Measurements from ENCODE around the gene NDUFA7.
A peak's percentile ranks its signal among the peaks of the same experiment; 100 is the strongest.
"Not testable (repeated sequence)": the region's sequence is repeated elsewhere in the genome, so short reads cannot be mapped to it uniquely, and the experiment has no call there.

NDUFA7 gene

GRCh38 chr19:8342316-8342683 lies 21.1 kb upstream of the NDUFA7 start:
- DNase-seq (ENCODE audit: low spot score): no peak

GRCh38 chr19:8341504-8341903 lies 20.3 kb upstream of the NDUFA7 start:
- not testable (repeated sequence) for DNase-seq (ENCODE audit: low spot score)

- DNase-seq (ENCODE audit: low spot score): no peak
Observed at GRCh38 chr19:8340341-8341096, 19.3 kb upstream of the NDUFA7 start.

GRCh38 chr19:8338835-8339234 lies 17.7 kb upstream of the NDUFA7 start:
- DNase-seq (ENCODE audit: low spot score): no peak

- no peak for DNase-seq (ENCODE audit: low spot score)
Observed at GRCh38 chr19:8337728-8338127, 16.6 kb upstream of the NDUFA7 start.

GRCh38 chr19:8336660-8337059 lies 15.5 kb upstream of the NDUFA7 start:
- no peak for DNase-seq (ENCODE audit: low spot score)

GRCh38 chr19:8336072-8336569 lies 14.9 kb upstream of the NDUFA7 start:
- DNase-seq (ENCODE audit: low spot score): no peak

- DNase-seq (ENCODE audit: low spot score): no peak
Observed at GRCh38 chr19:8335343-8336071, 14.3 kb upstream of the NDUFA7 start.

- DNase-seq (ENCODE audit: low spot score): peak; percentile 79
Observed at GRCh38 chr19:8334458-8335342, 13.5 kb upstream of the NDUFA7 start.

- no peak for DNase-seq (ENCODE audit: low spot score)
Observed at GRCh38 chr19:8333767-8334457, 12.7 kb upstream of the NDUFA7 start.

GRCh38 chr19:8332976-8333766 lies 12.0 kb upstream of the NDUFA7 start:
- DNase-seq (ENCODE audit: low spot score): no peak

GRCh38 chr19:8331263-8331845 lies 10.2 kb upstream of the NDUFA7 start:
- DNase-seq (ENCODE audit: low spot score): no peak

- DNase-seq (ENCODE audit: low spot score): no peak
Observed at GRCh38 chr19:8329996-8330395, 8.8 kb upstream of the NDUFA7 start.

- no peak for DNase-seq (ENCODE audit: low spot score)
Observed at GRCh38 chr19:8325454-8325853, 4.3 kb upstream of the NDUFA7 start.

- no peak for DNase-seq (ENCODE audit: low spot score)
Observed at GRCh38 chr19:8324186-8325050, 3.2 kb upstream of the NDUFA7 start.

- no peak for DNase-seq (ENCODE audit: low spot score)
Observed at GRCh38 chr19:8323781-8324185, 2.6 kb upstream of the NDUFA7 start.

GRCh38 chr19:8322638-8322997 lies 1.4 kb upstream of the NDUFA7 start:
- no peak for DNase-seq (ENCODE audit: low spot score)

- no peak for DNase-seq (ENCODE audit: low spot score)
Observed at GRCh38 chr19:8321986-8322637, 937 bp upstream of the NDUFA7 start.

- no peak for DNase-seq (ENCODE audit: low spot score)
Observed at GRCh38 chr19:8320564-8321066, 560 bp downstream of the NDUFA7 start.

Data from AG20443 (cell line).